ENCODE results near the gene KCNAB2.

KCNAB2 gene

GRCh38 chr1:6098303-6099215 is 52.9 kb downstream of the KCNAB2 start:
- DNase-seq (ENCODE audit: low spot score), result no peak

- DNase-seq (ENCODE audit: low spot score), result no peak
Observed at GRCh38 chr1:6099297-6099696, 53.6 kb downstream of the KCNAB2 start.

- peak; percentile 20 for DNase-seq (ENCODE audit: low spot score)
Observed at GRCh38 chr1:6099787-6100765, 54.4 kb downstream of the KCNAB2 start.

GRCh38 chr1:6100861-6101783 is 55.4 kb downstream of the KCNAB2 start:
- no peak for DNase-seq (ENCODE audit: low spot score)

- no peak for DNase-seq (ENCODE audit: low spot score)
Observed at GRCh38 chr1:6101826-6102531, 56.3 kb downstream of the KCNAB2 start.

- DNase-seq (ENCODE audit: low spot score), result no peak
Observed at GRCh38 chr1:6102532-6102845, 56.8 kb downstream of the KCNAB2 start.

- no peak for DNase-seq (ENCODE audit: low spot score)
Observed at GRCh38 chr1:6103111-6103853, 57.6 kb downstream of the KCNAB2 start.

GRCh38 chr1:6103854-6104530 is 58.3 kb downstream of the KCNAB2 start:
- no peak for DNase-seq (ENCODE audit: low spot score)

- no peak for DNase-seq (ENCODE audit: low spot score)
Observed at GRCh38 chr1:6104631-6105030, 58.9 kb downstream of the KCNAB2 start.

GRCh38 chr1:6105218-6105679 is 59.6 kb downstream of the KCNAB2 start:
- DNase-seq (ENCODE audit: low spot score), result no peak

- no peak for DNase-seq (ENCODE audit: low spot score)
Observed at GRCh38 chr1:6105763-6106162, 60.1 kb downstream of the KCNAB2 start.

GRCh38 chr1:6106321-6106731 is 60.6 kb downstream of the KCNAB2 start:
- DNase-seq (ENCODE audit: low spot score), result no peak

- no peak for DNase-seq (ENCODE audit: low spot score)
Observed at GRCh38 chr1:6106977-6107376, 61.3 kb downstream of the KCNAB2 start.

GRCh38 chr1:6107409-6108356 is 62.0 kb downstream of the KCNAB2 start:
- no peak for DNase-seq (ENCODE audit: low spot score)

GRCh38 chr1:6108476-6108875 is 62.8 kb downstream of the KCNAB2 start:
- no peak for DNase-seq (ENCODE audit: low spot score)

- peak; percentile 32 for DNase-seq (ENCODE audit: low spot score)
Observed at GRCh38 chr1:6108937-6109614, 63.4 kb downstream of the KCNAB2 start.

- no peak for DNase-seq (ENCODE audit: low spot score)
Observed at GRCh38 chr1:6109688-6110087, 64.0 kb downstream of the KCNAB2 start.

- no peak for DNase-seq (ENCODE audit: low spot score)
Observed at GRCh38 chr1:6110326-6110725, 64.6 kb downstream of the KCNAB2 start.
